Esophagus squamous epithelium (tissue), 4 donors: ENCODE data around the gene ZNF385B.

Experiments
- POLR2A ChIP-seq, 4 donors: fragments of 450-650 bp; IDR thresholded peaks; one replicate each; pipeline ENCODE4 v1.6.1; 2017; ENCODE audit warnings: antibody characterized with exemption in 4 of 4, mild to moderate bottlenecking in 4 of 4, moderate library complexity in 3 of 4
- TF ChIP-seq, protein P1 (sequence below), 6 experiments: fragments of 450-650 bp in 4 of 6; fragments of 200-600 bp in 2 of 6; sonication (generic) in 2 of 6; IDR thresholded peaks; one replicate each; pipeline ENCODE4 v1.5.1; 2016 to 2019; ENCODE audit warnings: antibody characterized with exemption in 6 of 6, mild to moderate bottlenecking in 4 of 6, moderate library complexity in 4 of 6

DNA sequence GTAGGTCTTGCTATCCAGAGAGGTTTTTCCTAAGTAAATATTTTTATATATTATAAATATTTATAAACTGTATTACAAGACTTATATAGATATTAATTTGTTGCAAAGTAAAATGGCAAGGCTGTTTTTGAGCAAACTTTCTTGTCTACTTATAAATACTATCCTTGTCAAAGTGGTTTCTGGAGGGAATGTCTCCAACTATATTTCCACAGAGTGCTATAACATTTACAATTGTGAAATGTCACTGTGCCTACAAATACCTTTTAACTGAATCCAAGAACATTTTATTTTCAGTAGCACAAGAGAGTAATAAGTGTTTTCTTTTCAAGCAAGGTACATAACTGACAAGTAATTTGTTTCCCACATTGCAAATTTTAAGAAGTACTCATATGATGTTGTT is 256.8 kb downstream of the ZNF385B start:
- TF ChIP-seq, protein P1, sequence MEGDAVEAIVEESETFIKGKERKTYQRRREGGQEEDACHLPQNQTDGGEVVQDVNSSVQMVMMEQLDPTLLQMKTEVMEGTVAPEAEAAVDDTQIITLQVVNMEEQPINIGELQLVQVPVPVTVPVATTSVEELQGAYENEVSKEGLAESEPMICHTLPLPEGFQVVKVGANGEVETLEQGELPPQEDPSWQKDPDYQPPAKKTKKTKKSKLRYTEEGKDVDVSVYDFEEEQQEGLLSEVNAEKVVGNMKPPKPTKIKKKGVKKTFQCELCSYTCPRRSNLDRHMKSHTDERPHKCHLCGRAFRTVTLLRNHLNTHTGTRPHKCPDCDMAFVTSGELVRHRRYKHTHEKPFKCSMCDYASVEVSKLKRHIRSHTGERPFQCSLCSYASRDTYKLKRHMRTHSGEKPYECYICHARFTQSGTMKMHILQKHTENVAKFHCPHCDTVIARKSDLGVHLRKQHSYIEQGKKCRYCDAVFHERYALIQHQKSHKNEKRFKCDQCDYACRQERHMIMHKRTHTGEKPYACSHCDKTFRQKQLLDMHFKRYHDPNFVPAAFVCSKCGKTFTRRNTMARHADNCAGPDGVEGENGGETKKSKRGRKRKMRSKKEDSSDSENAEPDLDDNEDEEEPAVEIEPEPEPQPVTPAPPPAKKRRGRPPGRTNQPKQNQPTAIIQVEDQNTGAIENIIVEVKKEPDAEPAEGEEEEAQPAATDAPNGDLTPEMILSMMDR (IDR thresholded peaks at IDR 0.05) = no peak
- no peak for TF ChIP-seq POLR2A (IDR thresholded peaks at IDR 0.05)
